Activated CD4-positive, alpha-beta T cell treated with anti-CD3 and anti-CD28 coated beads, Interleukin-2, amount 10 ng/mL, durations not matched to agents 7 days and 5 days (primary cell): Measurements from ENCODE around the gene USP53. TPM values are rescaled to one million over a fixed set of nuclear protein-coding genes. Genes with fewer than 3 reads are reported as not detected.
A peak's percentile ranks its signal among the peaks of the same experiment; 100 is the strongest.

Source experiments
- CTCF ChIA-PET: fragments of 350-600 bp; sonication (Branson Sonifier 250); formaldehyde crosslinking; loops from one replicate; lab custom pipeline; 2021; ENCODE audit warnings: antibody characterized with exemption; lab: Charles Lee
- POLR2A ChIA-PET: fragments of 350-600 bp; sonication (Branson Sonifier 250); formaldehyde crosslinking; loops from one replicate; lab custom pipeline; 2021; ENCODE audit warnings: antibody characterized with exemption; lab: Charles Lee
- DNase-seq: peaks from one replicate; pipeline ENCODE4 v3.0.0-alpha.2; 2020
- H3K27ac Mint-ChIP-seq: one replicate; pipeline ENCODE4 v1.8.0; 2021; ENCODE audit warnings: mild to moderate bottlenecking, moderate library complexity, mixed read lengths
- H3K27me3 Mint-ChIP-seq: one replicate; pipeline ENCODE4 v1.8.0; 2021; ENCODE audit warnings: mixed read lengths
- H3K36me3 Mint-ChIP-seq: one replicate; pipeline ENCODE4 v1.8.0; 2021; ENCODE audit warnings: low read depth, mixed read lengths
- H3K4me1 Mint-ChIP-seq: one replicate; pipeline ENCODE4 v1.8.0; 2021; ENCODE audit warnings: mixed read lengths
- H3K4me3 Mint-ChIP-seq: one replicate; pipeline ENCODE4 v1.8.0; 2021; ENCODE audit warnings: mild to moderate bottlenecking, moderate library complexity, mixed read lengths
- H3K9me3 Mint-ChIP-seq: one replicate; pipeline ENCODE4 v1.8.0; 2021; ENCODE audit warnings: mixed read lengths
- total RNA-seq, 2 experiments: library from RNA; stranded (reverse); gene quantifications; one replicate each; pipeline ENCODE4 v1.2.3, GENCODE V29; 2021

The USP53 gene
- total RNA-seq, 2 experiments from 2014 or later: 6.7 to 6.9 TPM

DNA sequence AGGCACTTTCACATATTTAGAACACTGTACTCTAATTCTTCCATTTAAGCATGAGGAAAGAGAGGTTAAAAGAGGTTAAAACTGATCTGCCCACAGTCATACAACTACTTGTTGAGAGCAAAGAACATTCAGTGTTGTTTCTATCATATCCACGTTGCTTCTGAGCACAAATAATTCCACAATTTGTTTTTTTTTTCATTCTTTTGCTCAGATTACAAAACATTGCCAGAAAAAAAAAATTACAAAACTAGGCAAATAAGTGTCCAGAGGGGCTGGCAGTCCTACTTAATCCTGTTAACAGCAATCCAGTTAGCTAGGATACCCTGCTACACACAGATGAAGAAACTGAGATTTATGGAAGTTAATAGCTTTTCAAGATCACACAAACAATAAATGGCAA lies 6.3 kb upstream of the USP53 start:
- POLR2A ChIA-PET: no interaction called here
- Mint-ChIP-seq H3K9me3 (no peaks in the 10 kb centered on the region), H3K36me3 (no peaks in the 10 kb centered on the region), H3K4me1 (peaks cover 15% of the 10 kb centered on the region), H3K27ac (no peak overlapping the region), H3K27me3 (peaks cover 12% of the 10 kb centered on the region), H3K4me3 (no peak overlapping the region)
- DNase-seq: no peak
- CTCF ChIA-PET: no interaction called here

DNA sequence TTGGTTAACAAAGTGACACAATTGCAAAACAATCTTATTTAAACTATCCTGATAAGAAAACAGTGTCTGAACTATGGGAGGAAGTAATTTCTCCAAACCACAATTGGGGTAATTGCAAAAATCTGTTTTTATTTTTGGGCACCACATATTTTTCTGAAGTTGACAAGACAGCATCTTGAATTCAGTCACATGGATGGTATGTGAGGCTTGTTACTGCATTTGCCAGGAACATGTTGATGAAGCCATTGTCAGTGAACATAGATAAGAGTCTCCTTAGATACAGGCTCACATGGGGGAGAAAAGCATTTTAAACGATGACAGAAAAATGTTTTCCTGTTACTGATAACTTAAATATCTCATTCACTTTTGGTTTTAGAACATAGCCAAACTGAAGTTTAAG lies 5.5 kb upstream of the USP53 start:
- ChIA-PET POLR2A (no interaction called here), CTCF (interaction anchor here (1.8 kb wide), 1 partner anchor 8 kb away, joined by 4 read pairs; no protein-coding TSS in a partner anchor)
- Mint-ChIP-seq H3K27me3 (peaks cover 8% of the 10 kb centered on the region), H3K4me1 (peaks cover 23% of the 10 kb centered on the region), H3K27ac (no peak overlapping the region), H3K9me3 (no peaks in the 10 kb centered on the region), H3K36me3 (no peaks in the 10 kb centered on the region), H3K4me3 (no peak overlapping the region)
- DNase-seq: no peak

DNA sequence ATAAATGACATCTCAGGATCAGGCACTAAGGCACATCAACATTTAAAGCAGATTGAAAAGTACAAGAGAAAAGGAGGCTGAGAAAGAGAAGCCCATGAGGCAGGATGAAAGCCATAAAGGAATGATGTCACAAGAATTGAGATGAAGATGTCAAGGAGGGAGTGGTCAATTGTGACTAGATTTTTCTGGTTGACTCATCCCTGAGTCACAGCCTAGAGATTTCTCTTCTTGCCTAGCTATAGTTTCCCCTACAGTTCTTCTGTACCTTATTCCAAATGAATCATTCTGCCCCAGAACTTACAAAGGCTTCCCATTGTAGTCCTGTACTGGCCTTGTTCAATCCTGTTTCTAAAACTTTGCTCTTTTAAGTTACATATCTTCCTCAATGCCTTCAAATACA lies 3.4 kb upstream of the USP53 start:
- ChIA-PET POLR2A (no interaction called here), CTCF (interaction anchor here (1.2 to 1.8 kb wide), 2 partner anchors 16 to 19 kb away, joined by 4 read pairs; no protein-coding TSS in a partner anchor)
- peak; percentile 9 for DNase-seq
- peaks cover 8% of the 10 kb centered on the region for H3K27me3 Mint-ChIP-seq
- H3K27ac Mint-ChIP-seq: no peak overlapping the region
- H3K4me1 Mint-ChIP-seq: peaks cover 28% of the 10 kb centered on the region
- H3K36me3 Mint-ChIP-seq: no peaks in the 10 kb centered on the region
- no peak overlapping the region for H3K4me3 Mint-ChIP-seq
- no peaks in the 10 kb centered on the region for H3K9me3 Mint-ChIP-seq

DNA sequence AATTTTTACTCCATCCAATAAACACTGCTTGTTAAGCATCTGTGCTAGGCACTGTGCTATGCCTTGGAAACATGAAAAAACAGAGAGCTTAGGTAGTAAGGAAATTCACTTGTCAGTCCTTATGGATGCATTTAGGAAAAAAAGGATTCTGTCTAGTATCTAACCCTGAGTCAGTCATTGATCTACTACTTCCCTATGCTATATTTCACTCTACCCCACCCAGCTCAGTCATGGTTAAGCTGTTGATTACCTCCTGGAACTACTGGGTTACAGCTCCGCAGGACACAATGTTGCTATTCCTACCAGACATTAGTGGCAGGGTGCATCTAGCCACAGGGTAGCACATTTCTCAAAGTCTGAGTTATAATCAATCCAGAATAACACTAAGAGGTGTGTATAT lies 2.9 kb upstream of the USP53 start:
- Mint-ChIP-seq H3K27me3 (peaks cover 8% of the 10 kb centered on the region), H3K9me3 (no peaks in the 10 kb centered on the region), H3K36me3 (no peaks in the 10 kb centered on the region), H3K27ac (no peak overlapping the region), H3K4me1 (peaks cover 30% of the 10 kb centered on the region), H3K4me3 (no peak overlapping the region)
- ChIA-PET CTCF (interaction anchor here (1.2 to 1.8 kb wide), 2 partner anchors 15 to 19 kb away, joined by 4 read pairs; no protein-coding TSS in a partner anchor), POLR2A (no interaction called here)
- DNase-seq: no peak

DNA sequence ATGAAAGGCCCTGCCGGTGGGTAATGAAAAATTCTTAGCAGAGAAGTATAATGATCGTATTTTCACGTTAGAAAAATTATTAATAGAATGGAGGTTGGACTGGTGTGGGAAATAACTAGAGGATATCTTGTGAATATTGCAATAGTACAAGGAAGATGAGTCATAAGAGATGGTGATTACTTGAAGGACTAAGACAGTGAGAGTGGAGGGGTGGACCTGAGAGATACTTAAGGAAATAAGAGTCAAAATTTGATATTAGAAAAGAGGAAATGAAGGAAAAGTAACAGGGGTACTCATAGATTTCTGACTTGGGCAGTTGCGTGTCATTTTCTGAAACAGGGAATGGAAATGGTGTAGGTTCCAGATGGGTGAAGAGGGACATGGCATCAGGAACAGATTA lies 1.7 kb upstream of the USP53 start:
- H3K4me3 Mint-ChIP-seq: no peak overlapping the region
- peaks cover 8% of the 10 kb centered on the region for H3K27me3 Mint-ChIP-seq
- H3K4me1 Mint-ChIP-seq: peaks cover 34% of the 10 kb centered on the region
- no peaks in the 10 kb centered on the region for H3K36me3 Mint-ChIP-seq
- POLR2A ChIA-PET: no interaction called here
- H3K9me3 Mint-ChIP-seq: no peaks in the 10 kb centered on the region
- CTCF ChIA-PET: no interaction called here
- H3K27ac Mint-ChIP-seq: no peak overlapping the region
- DNase-seq: no peak

DNA sequence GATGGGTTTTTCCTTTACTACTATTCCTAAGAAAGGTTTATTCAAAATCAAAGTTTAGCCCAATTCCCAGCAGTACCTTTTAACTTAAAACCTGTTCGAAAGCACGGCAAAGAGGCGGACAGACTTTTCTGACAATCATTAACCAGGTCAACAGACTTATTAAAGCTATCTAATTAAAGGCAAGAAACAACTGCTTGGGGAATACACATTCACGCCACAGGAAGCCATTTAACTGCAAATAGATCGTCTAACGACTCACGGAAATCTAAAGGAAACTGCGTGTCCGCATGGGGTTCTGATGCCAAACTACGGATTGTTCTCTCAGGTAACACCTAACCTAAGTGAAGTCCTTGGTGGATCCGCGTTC lies 663 bp upstream of the USP53 start:
- peak overlapping the region; percentile 91 for H3K4me3 Mint-ChIP-seq
- H3K9me3 Mint-ChIP-seq: no peaks in the 10 kb centered on the region
- H3K4me1 Mint-ChIP-seq: peaks cover 34% of the 10 kb centered on the region
- H3K27ac Mint-ChIP-seq: peak overlapping the region; percentile 89
- DNase-seq: no peak
- H3K36me3 Mint-ChIP-seq: no peaks in the 10 kb centered on the region
- ChIA-PET CTCF (interaction anchor here (0.6 kb wide), 1 partner anchor 367 kb away, joined by 3 read pairs; no protein-coding TSS in a partner anchor), POLR2A (interaction anchor here (0.6 to 0.8 kb wide), 2 partner anchors 28 to 88 kb away, joined by 3 to 5 read pairs; a partner anchor contains a TSS)
- peaks cover 3% of the 10 kb centered on the region for H3K27me3 Mint-ChIP-seq

DNA sequence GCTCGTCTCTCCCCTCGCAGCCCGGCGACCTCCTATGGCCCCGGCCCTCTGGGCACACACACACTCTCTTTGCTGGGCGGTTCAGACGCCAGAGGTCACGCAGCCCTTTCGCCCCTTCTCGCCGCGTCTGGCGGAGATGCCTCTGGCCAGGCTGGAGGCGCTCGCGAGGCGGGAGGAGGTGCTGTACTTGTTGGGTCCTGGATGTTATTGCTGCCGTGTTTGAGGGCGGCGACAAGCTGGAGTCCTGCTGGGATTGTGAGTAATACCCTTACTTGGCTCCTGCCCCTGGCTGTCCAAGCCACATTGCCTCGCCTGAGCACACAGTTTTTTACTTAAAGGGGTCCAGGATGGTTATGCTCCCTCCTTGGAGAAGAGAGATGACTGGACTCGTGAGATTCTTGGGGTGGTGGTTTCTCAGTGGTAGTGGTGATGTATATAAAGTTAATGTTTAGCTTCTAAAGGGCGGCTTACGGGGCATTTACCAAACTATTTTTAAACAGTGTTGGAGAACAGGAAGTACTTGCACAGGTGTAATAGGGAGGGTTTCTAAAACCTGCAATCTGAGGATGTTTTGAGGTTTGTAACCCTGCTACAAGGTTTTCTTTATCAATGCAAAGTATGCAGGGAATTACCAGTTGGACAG lies 572 bp downstream of the USP53 start:
- POLR2A ChIA-PET: interaction anchor here (0.5 to 0.8 kb wide), 2 partner anchors 73 to 87 kb away, joined by 3 to 5 read pairs; a partner anchor contains a TSS
- no peaks in the 10 kb centered on the region for H3K9me3 Mint-ChIP-seq
- peak; percentile 59 for DNase-seq
- peaks cover 34% of the 10 kb centered on the region for H3K4me1 Mint-ChIP-seq
- H3K4me3 Mint-ChIP-seq: peak overlapping the region; percentile 91
- CTCF ChIA-PET: interaction anchor here (0.8 to 1.5 kb wide), 4 partner anchors 12 to 70 kb away, joined by 3 to 4 read pairs (median 3); no protein-coding TSS in a partner anchor
- peaks cover 7% of the 10 kb centered on the region for H3K36me3 Mint-ChIP-seq
- peaks cover 3% of the 10 kb centered on the region for H3K27me3 Mint-ChIP-seq
- peak overlapping the region; percentile 89 for H3K27ac Mint-ChIP-seq

DNA sequence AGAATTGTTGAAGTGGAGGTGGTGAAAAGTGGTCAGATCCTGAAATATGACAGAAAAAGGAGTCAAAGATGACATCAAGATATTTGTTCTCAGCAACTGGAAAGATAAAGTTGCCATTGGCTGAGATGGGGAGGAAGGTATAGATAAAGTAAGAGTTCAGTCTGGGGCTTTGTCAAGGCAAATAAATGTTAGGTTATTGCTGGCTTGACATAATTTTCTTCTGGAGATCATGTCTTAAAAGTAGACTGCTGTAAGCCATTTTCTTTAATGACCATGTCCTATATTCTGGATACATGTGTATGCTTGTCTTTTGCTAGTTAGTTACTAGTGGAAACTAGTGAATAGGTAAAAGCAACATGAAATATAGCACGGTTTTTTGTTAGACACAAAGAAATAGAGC lies 5.6 kb downstream of the USP53 start:
- Mint-ChIP-seq H3K9me3 (peaks cover 4% of the 10 kb centered on the region), H3K27me3 (no peaks in the 10 kb centered on the region), H3K27ac (no peak overlapping the region), H3K36me3 (peaks cover 27% of the 10 kb centered on the region), H3K4me1 (peaks cover 9% of the 10 kb centered on the region), H3K4me3 (no peak overlapping the region)
- POLR2A ChIA-PET: no interaction called here
- no peak for DNase-seq
- CTCF ChIA-PET: no interaction called here

DNA sequence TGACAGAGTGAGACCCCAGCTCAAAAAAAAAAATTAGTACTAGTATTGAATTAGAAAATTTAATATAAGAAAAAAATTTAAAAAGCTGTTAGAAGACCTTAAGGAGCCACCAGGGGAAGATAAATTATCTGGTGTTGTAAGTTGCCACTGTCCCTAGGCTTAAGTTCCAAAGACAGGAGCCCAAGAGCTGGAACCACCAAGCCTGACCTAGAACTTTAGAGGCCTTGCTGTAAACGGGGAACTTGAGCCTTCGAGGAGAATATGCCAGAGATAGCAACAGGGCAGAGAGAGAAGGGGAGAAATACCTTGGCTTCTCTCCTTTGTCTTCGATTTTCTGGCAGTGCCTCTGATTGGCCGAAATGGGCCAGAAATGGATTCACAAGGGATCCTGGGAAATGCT lies 8.9 kb downstream of the USP53 start:
- POLR2A ChIA-PET: no interaction called here

DNA sequence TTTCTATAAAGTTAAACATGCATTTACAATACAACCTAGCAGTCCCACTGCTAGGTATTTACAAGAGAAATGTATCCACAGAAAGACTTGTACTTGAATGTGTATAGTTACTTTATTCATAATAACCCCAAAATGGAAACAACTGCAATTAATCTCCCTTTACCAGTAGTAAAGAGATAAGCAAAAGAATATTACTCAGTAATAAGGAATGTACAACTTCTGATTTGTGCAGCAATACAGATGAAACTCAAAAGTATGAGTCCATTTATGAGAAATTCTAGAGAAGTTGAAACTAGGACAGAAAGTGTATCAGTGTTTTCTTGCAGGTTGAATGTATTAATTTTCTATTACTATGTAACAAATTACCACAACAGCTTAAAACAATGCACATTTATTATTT lies 15.2 kb downstream of the USP53 start:
- Mint-ChIP-seq H3K9me3 (no peaks in the 10 kb centered on the region), H3K4me3 (no peak overlapping the region), H3K4me1 (peaks cover 5% of the 10 kb centered on the region), H3K27me3 (no peaks in the 10 kb centered on the region), H3K36me3 (peaks cover 12% of the 10 kb centered on the region), H3K27ac (no peak overlapping the region)
- ChIA-PET CTCF (interaction anchor here (1.5 kb wide), 1 partner anchor 9 kb away, joined by 5 read pairs; no protein-coding TSS in a partner anchor), POLR2A (no interaction called here)
- DNase-seq: no peak

More for the DNA sequence above, 8.9 kb downstream of the USP53 start:
- no peak overlapping the region for H3K27ac Mint-ChIP-seq
- H3K27me3 Mint-ChIP-seq: no peaks in the 10 kb centered on the region
- CTCF ChIA-PET: no interaction called here
- H3K9me3 Mint-ChIP-seq: peaks cover 4% of the 10 kb centered on the region
- no peaks in the 10 kb centered on the region for H3K4me1 Mint-ChIP-seq
- H3K36me3 Mint-ChIP-seq: peaks cover 34% of the 10 kb centered on the region
- no peak overlapping the region for H3K4me3 Mint-ChIP-seq
- DNase-seq: no peak

DNA sequence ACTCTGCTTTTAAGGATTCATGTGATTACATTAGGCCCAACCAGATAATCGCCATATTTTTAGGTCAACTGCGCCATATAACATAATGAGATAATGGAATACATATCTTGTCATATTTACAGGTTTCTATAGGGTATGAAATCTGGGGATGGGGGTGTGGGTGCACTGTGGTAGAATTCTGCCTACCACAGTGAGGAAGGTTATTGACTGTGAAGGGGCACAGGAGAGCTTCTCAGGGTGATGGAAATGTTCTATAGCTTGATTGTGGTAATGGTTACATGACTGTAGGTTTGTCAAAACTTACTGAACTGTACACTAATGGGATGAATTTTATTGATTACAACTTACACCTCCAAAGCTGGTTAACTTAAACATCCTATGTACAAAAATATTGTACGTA lies 15.9 kb downstream of the USP53 start:
- Mint-ChIP-seq H3K27me3 (no peaks in the 10 kb centered on the region), H3K27ac (no peak overlapping the region), H3K4me1 (peaks cover 8% of the 10 kb centered on the region), H3K9me3 (no peaks in the 10 kb centered on the region), H3K36me3 (peaks cover 9% of the 10 kb centered on the region), H3K4me3 (no peak overlapping the region)
- ChIA-PET POLR2A (no interaction called here), CTCF (interaction anchor here (1.0 kb wide), 1 partner anchor 9 kb away, joined by 3 read pairs; no protein-coding TSS in a partner anchor)
- DNase-seq: no peak

DNA sequence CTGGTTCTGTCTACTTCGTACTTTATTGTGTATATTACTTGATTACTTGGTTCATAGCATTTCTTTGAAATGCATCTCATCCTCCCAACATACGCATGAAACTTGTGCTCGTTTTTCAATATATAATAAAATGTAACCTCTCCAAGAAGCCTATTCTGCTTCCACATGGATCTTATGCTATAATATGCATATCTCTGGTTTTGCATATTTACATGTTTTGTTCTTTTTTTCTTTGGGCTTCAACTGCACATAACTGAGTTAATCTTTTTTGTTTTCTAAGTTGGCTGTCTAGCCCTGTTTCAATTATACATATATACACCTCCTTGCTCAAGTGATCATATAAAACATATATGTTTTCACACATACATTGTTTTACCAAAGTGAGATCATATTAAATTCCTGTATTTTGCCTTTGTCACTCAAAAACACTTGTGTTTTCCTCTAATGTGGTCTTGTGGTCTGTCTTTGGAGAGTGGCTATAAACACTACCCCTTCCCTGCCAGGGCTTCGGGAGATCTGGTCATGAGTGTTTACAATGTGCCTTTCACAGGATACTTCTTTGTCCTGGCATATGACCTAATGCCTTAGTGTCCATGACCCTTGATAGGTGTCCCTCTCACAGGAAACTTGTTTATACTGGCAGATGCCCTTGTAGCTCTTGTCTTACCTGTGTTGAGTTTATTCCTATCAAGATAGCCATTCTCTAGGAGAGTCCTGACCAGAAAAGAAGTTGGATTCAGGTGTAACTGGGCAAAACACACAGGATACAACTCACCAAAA lies 17.6 kb downstream of the USP53 start:
- no peak overlapping the region for H3K27ac Mint-ChIP-seq
- CTCF ChIA-PET: no interaction called here
- no peaks in the 10 kb centered on the region for H3K27me3 Mint-ChIP-seq
- DNase-seq: no peak
- H3K4me3 Mint-ChIP-seq: no peak overlapping the region
- H3K36me3 Mint-ChIP-seq: peaks cover 11% of the 10 kb centered on the region
- H3K9me3 Mint-ChIP-seq: no peaks in the 10 kb centered on the region
- H3K4me1 Mint-ChIP-seq: peaks cover 18% of the 10 kb centered on the region
- POLR2A ChIA-PET: no interaction called here

DNA sequence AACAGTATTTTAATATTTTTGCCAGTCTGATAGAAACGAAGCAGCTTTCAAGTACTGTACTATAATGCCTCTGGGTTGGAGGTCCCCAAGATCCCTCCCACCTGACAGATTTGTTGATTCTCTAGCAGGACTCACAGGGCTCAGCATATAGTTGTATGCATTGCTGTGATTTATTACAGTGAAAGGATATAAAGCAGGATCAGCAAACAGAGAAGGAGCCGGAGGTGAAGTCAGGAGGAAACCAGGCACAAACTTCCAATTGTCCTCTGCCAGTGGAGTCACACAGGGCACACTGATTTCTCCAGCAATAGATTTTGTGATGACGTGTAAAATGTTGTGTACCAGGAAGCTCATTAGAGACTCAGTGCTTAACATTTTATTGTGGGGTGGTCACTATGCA lies 19.0 kb downstream of the USP53 start:
- H3K27ac Mint-ChIP-seq: no peak overlapping the region
- H3K9me3 Mint-ChIP-seq: no peaks in the 10 kb centered on the region
- peaks cover 25% of the 10 kb centered on the region for H3K4me1 Mint-ChIP-seq
- ChIA-PET CTCF (no interaction called here), POLR2A (no interaction called here)
- no peak for DNase-seq
- H3K27me3 Mint-ChIP-seq: no peaks in the 10 kb centered on the region
- H3K36me3 Mint-ChIP-seq: peaks cover 22% of the 10 kb centered on the region
- H3K4me3 Mint-ChIP-seq: no peak overlapping the region
